SH-SY5Y (cell line): ENCODE results near the gene SAXO1.

Experiments
- GATA2 ChIP-seq: IDR thresholded peaks from 2 replicates; pipeline ENCODE4 v1.6.1; 2011; ENCODE audit warnings: mild to moderate bottlenecking, low read depth, low read length
- GATA3 ChIP-seq: IDR thresholded peaks from 2 replicates; pipeline ENCODE4 v1.6.1; 2011; ENCODE audit warnings: low read depth, mild to moderate bottlenecking, low read length, moderate library complexity

GRCh38 chr9:19032406-19032805 lies 603 bp downstream of the SAXO1 start:
- TF ChIP-seq GATA2 (no peak), GATA3 (no peak)
